ENCODE measurements around the gene MAPK1. TPM values are rescaled to one million over a fixed set of nuclear protein-coding genes. Genes with fewer than 3 reads are reported as not detected.
"Not testable (repeated sequence)": the region's sequence is repeated elsewhere in the genome, so short reads cannot be mapped to it uniquely, and the experiment has no call there.

The MAPK1 gene
- total and polyA plus RNA-seq, 7 donors, result 18.0 to 73.2 (median 44.1) TPM

GRCh38 chr22:21790359-21790758 lies 77.1 kb downstream of the MAPK1 start:
- H3K27me3 ChIP-seq, result no peaks in the 10 kb centered on the region

GRCh38 chr22:21787565-21787964 lies 79.9 kb downstream of the MAPK1 start:
- WGBS, 2 donors, result 96 to 97% methylated on average over 10 of the region's 10 CpGs
- intact Hi-C loops (cut with DNase I); DNase-seq; H3K27me3 ChIP-seq; H3K4me3 ChIP-seq; H3K27ac ChIP-seq; H3K9me3 ChIP-seq; H3K4me1 ChIP-seq: not testable (repeated sequence)
- H3K36me3 ChIP-seq, result peaks cover 6 to 50% (median 14%) of the 10 kb centered on the region in 4 donors

More at GRCh38 chr22:21790359-21790758, 77.1 kb downstream of the MAPK1 start:
- Histone ChIP-seq H3K4me1 (no peaks in the 10 kb centered on the region), H3K4me3 (no peak overlapping the region), H3K36me3 (peaks cover 6 to 36% (median 9%) of the 10 kb centered on the region in 4 donors), H3K9me3 (no peaks in the 10 kb centered on the region), H3K27ac (no peak overlapping the region)
- no peak for DNase-seq
- intact Hi-C loops (cut with DNase I), result no loop called here
- TF ChIP-seq EP300 (IDR thresholded peaks at IDR 0.05) (no peak), POLR2A (IDR thresholded peaks at IDR 0.05) (no peak), CTCF (IDR thresholded peaks at IDR 0.05) (no peak), POLR2AphosphoS5 (IDR thresholded peaks at IDR 0.05) (no peak)

- H3K36me3 ChIP-seq, result peaks cover 0 to 49% (median 5%) of the 10 kb centered on the region in 4 donors
- no peak for DNase-seq
- peaks cover 0 to 4% (median under 1%) of the 10 kb centered on the region in 4 donors for H3K4me1 ChIP-seq
- TF ChIP-seq CTCF (IDR thresholded peaks at IDR 0.05) (no peak), EP300 (IDR thresholded peaks at IDR 0.05) (no peak), POLR2A (IDR thresholded peaks at IDR 0.05) (no peak), POLR2AphosphoS5 (IDR thresholded peaks at IDR 0.05) (no peak)
- intact Hi-C loops (cut with DNase I), result no loop called here
- H3K27me3 ChIP-seq, result no peaks in the 10 kb centered on the region
- H3K4me3 ChIP-seq, result no peak overlapping the region
- H3K27ac ChIP-seq, result no peak overlapping the region
- 93 to 95% methylated on average over 2 of the region's 2 CpGs for WGBS, 2 donors
- H3K9me3 ChIP-seq, result no peaks in the 10 kb centered on the region
Observed at GRCh38 chr22:21780259-21780658, 87.2 kb downstream of the MAPK1 start.

- TF ChIP-seq CTCF (IDR thresholded peaks at IDR 0.05) (no peak), POLR2A (IDR thresholded peaks at IDR 0.05) (no peak), POLR2AphosphoS5 (IDR thresholded peaks at IDR 0.05) (no peak), EP300 (IDR thresholded peaks at IDR 0.05) (no peak)
- Histone ChIP-seq H3K4me3 (no peak overlapping the region), H3K9me3 (no peaks in the 10 kb centered on the region), H3K4me1 (peaks cover 0 to 11% (median 3%) of the 10 kb centered on the region in 4 donors), H3K36me3 (peaks cover 0 to 41% (median 4%) of the 10 kb centered on the region in 4 donors), H3K27ac (no peak overlapping the region), H3K27me3 (no peaks in the 10 kb centered on the region)
- no peak for DNase-seq
- intact Hi-C loops (cut with DNase I), result no loop called here
- WGBS, 2 donors, result 94% methylated on average over 2 of the region's 2 CpGs
Observed at GRCh38 chr22:21779444-21779843, 88.0 kb downstream of the MAPK1 start.

- Histone ChIP-seq H3K9me3 (no peaks in the 10 kb centered on the region), H3K27ac (no peak overlapping the region), H3K4me1 (peaks cover 0 to 11% (median 3%) of the 10 kb centered on the region in 4 donors), H3K36me3 (peaks cover 0 to 37% (median 4%) of the 10 kb centered on the region in 4 donors), H3K4me3 (no peak overlapping the region), H3K27me3 (no peaks in the 10 kb centered on the region)
- no peak for DNase-seq
- intact Hi-C loops (cut with DNase I), result no loop called here
- WGBS, 2 donors, result 91 to 93% methylated on average over 4 of the region's 4 CpGs
- no peak for TF ChIP-seq EP300 (IDR thresholded peaks at IDR 0.05)
- no peak for TF ChIP-seq POLR2A (IDR thresholded peaks at IDR 0.05)
- TF ChIP-seq POLR2AphosphoS5 (IDR thresholded peaks at IDR 0.05), result no peak
- no peak for TF ChIP-seq CTCF (IDR thresholded peaks at IDR 0.05)
Observed at GRCh38 chr22:21778705-21779363, 88.6 kb downstream of the MAPK1 start.
